HG02588 (cell line): ENCODE results near the gene YY2.
A peak's percentile ranks its signal among the peaks of the same experiment; 100 is the strongest.
"Not testable (repeated sequence)": the region's sequence is repeated elsewhere in the genome, so short reads cannot be mapped to it uniquely, and the experiment has no call there.

ENCODE experiments used
- ATAC-seq: cut with Tn5 transposase; IDR thresholded peaks from one replicate; pipeline ENCODE4 v1.9.1; 2021; ENCODE audit warnings: mild to moderate bottlenecking, moderate library complexity; ENCODE audit not compliant: unreplicated experiment

YY2 gene

GRCh38 chrX:21855937-21856415 is at the start of gene YY2:
TSS of gene YY2 (plus strand) at chrX:21855987. CDS start at chrX:21856485, 498 bp downstream.
- ATAC-seq: no peak

DNA sequence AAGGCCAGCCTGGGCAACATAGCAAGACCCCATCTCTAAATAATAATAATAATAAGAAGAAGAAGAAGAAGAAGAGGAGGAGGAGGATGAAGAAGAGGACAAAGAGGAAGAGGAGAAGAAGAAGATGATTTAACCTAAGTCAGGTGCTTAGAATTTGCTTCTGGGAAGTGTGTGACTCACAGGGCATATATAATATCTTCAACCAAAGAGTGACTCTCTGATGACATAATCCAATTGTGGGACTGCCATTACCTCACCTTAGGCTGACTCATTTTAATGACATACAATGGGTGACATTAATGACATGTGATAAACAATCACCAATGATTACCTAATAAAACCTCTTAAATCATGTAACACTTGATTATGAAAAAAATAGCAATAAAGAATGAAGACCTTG is 49.1 kb upstream of the YY2 start:
- ATAC-seq: no peak

DNA sequence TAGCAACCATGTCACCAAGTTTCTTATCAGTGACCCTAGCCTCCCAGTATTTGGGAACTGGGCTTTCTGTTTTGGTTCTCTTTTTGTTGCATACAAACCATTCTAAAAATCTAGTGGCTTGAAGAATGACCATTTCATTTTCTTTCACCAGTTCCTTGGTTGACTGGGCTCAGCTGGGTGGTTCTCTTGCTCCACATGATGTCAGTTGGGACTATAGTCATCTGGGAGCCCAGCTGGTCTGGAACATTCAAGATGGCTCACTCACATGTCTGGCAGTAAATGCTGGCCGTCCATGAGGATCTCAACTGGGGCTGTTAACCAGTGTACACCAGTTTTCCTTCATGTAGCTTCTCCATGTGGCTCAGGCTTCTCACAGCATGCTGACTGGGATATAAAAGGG is 44.0 kb upstream of the YY2 start:
- no peak for ATAC-seq

- no peak for ATAC-seq
Observed at GRCh38 chrX:21812628-21813027, 43.2 kb upstream of the YY2 start.

DNA sequence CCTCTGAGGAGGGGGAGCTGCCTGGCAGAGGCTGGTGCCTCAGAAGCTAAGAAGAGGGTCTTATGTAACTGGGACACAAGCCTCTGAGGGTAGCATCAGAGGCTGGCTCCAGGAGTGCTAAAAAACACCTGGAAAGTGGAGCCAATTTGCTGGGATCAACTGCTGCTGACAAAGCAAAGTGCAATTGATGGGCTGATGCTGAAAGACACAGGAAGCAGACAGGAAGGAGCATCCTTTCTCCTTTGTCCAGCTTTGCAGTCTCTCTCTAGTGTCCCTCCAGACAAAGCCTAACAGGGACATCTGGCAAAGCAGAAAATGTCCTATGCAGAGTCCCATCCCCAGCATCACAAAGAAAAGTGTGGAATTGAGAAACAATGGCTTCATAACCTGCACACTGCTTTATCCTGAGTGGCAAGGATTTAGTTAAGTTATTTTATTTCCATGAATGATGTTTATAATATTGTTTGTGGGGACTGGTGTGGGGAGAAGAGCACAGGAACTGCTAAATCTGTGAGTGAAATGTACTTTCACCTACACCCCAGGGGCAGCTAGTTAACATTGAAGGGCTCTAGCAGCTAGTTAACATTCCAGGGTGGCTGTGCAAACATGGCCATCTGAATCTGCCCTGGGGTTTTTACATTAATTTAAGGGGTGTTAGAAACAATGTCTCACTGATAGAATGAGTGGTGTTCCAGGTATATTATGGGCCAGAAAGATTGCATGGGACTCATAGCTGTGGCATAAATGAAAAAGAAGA is 42.0 kb upstream of the YY2 start:
- no peak for ATAC-seq

GRCh38 chrX:21816136-21816535 is 39.7 kb upstream of the YY2 start:
- no peak for ATAC-seq

DNA sequence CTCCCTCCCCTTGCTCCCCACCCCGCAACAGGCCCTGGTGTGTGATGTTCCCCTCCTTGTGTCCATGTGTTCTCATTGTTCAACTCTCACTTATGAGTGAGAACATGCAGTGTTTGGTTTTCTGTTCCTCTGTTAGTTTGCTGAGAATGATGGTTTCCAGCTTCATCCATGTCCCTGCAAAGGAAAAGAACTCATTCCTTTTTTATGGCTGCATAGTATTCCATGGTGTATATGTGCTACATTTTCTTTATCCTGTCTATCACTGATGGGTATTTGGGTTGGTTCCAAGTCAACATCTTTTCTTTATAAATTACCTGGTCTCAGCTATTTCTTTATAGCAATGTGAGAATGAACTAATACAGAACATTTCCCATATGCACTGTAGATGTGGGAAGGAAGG is 35.6 kb upstream of the YY2 start:
- not testable (repeated sequence) for ATAC-seq

- ATAC-seq: no peak
Observed at GRCh38 chrX:21821875-21822274, 33.9 kb upstream of the YY2 start.

DNA sequence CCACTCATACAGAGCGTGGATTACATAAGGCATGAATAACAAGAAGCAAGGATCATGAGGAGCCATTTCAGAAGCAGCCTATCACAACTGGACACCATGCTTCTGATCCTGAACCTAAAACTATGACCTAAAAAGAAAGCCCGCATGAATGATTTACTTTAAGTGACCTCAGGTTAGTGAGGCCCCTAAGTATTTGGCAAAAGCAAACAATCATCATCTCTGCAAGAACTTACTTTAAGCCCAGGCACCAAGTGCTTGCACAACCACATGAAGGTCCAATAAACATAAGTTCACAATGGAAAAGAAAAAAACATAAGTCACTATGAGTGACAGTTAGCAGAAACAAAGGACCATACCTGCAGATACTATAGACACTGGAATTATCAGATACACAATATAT is 24.3 kb upstream of the YY2 start:
- ATAC-seq: no peak

DNA sequence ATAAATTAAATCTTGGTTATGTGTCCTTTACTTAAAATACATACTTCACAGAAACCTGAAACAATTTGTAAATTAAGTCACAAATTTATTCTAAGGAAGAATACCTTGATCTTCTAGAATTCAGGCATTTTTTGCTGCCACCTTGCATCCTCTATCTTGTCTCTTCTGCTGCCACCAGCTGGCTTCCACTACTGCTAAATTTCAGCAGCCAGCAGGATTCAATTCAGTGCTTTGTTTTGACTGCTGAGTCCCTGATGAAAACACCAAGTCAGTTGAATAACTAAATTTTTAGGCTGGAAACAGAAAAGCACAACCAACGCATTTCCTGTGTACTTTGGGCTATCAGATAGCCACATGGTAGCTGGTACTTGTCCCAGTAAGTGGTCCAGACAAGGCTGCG is 18.7 kb upstream of the YY2 start:
- ATAC-seq: no peak

- ATAC-seq: no peak
Observed at GRCh38 chrX:21838937-21839333, 16.9 kb upstream of the YY2 start.

- peak; percentile 81 for ATAC-seq
Observed at GRCh38 chrX:21839334-21840192, 16.2 kb upstream of the YY2 start, which contains the start of gene MBTPS2. TSS of gene MBTPS2 (plus strand) at chrX:21839617. CDS start at chrX:21839735, 118 bp downstream.

DNA sequence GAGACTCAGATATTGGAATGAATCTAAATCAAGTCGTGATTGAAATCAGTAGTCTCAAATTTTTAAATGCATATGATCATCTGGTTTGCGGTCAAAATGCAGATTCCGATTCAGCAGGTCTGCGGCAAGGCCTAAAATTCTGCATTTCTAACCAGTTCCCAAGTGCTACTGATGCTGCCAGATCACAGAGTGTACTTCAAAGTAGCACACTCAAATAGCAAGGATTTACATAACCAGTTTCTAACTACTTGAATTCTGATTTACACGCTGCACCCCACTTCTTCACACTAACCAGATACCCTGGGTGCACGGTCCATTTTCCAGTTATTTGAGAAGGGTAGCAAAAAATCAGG is 15.6 kb upstream of the YY2 start:
- peak; percentile 21 for ATAC-seq

DNA sequence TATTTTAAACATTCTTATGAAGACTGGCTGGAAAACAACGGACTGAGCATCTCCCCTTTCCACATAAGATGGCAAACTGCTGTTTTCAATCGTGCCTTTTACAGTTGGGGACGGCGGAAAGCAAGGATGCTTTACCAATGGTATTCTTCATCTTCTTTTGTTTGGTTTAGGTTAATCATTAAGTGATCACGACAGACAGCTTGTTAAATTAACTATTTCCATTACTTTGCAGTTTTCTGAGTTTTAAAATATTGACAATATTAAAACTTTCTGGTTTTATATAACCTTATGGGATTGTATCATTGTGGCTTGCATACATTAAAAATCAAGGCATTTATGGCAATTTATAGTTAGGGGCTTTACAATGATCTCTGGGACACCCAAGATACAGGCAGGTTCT is 12.6 kb upstream of the YY2 start:
- no peak for ATAC-seq

DNA sequence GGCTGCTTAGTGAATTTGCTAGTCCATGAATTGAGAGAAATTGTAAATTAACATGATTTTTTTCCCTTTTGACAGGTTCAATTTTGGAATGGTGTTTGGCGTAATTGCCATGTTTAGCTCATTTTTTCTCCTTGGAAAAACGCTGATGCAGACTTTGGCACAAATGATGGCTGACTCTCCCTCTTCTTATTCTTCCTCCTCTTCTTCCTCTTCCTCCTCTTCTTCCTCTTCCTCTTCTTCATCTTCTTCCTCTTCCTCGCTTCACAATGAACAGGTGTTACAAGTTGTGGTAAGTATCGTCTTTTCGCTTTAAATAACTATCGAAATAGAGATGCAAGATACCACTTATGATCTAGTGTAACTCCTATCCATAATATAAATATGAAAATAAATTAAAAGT is 10.7 kb upstream of the YY2 start:
- ATAC-seq: no peak

DNA sequence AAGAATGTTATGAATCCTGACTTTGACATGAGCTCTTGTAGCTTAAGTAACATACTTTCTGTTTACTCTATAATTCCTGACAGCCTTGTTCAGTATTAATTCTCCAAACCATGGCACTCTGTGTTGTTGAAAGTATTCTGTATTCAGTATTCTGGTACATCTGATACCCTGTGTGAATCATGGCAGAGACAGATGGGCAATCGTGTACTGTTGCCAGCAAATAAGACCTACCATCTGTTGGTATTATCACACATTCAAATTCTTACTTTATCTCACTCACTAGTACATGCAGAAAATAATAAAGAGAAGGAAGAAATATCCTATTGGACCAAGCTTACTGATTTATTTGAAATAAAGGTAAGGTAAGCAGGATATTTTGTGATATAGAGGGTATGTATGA is 8.4 kb upstream of the YY2 start:
- no peak for ATAC-seq

DNA sequence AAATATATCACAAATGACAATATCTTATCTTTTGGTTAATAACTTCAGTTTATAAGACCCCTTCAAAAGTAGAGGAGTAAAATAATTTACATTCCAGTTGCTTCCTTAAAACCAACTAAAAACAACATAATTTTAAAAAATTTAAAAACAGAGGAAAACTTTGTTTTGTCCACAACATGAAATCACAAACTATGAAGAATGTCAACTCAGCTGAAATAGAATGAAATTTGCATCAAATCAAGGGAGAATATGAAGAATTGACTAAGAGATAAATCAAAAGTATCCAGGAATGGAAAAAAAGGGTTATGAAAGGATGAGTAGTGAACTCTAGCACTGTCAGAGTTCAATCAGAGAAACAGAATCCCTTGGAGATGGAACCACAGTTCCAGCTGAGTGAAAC is 2.2 kb upstream of the YY2 start:
- no peak for ATAC-seq

DNA sequence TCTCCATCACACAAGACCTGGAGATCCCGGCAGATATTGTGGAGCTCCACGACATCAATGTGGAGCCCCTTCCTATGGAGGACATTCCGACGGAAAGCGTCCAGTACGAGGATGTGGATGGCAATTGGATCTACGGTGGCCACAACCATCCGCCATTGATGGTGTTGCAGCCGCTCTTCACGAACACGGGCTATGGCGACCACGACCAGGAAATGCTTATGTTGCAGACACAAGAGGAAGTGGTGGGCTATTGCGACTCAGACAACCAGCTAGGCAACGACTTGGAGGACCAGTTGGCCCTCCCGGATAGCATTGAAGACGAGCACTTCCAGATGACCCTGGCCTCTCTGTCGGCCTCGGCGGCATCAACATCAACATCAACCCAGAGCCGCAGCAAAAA is 717 bp downstream of the YY2 start:
- ATAC-seq: no peak

DNA sequence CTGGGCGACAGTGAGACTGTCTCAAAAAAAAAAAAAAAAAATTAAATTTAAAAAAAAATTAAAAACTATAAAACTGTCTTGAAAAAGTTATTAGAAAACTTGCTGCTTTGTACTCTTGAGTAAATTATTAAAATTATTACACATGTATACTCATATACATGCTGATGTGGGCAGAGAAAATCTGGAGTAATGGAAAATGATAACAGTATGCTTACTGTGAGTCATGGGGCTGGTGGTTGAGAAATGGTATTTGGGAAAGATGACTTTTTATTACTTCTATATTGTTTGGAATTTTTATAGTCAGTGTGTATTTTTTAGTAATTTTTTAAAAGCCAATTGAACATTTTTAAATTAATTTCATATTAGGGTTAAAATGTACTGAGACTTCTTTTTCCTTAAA is 7.5 kb downstream of the YY2 start:
- ATAC-seq: no peak

- ATAC-seq: no peak
Observed at GRCh38 chrX:21865436-21865835, 9.6 kb downstream of the YY2 start.

- ATAC-seq: no peak
Observed at GRCh38 chrX:21870494-21870893, 14.7 kb downstream of the YY2 start.
